Activated CD4-positive, alpha-beta T cell treated with anti-CD3 and anti-CD28 coated beads, Interleukin-2, amount 10 ng/mL, durations not matched to agents 24 days and 14 days (primary cell): ENCODE results near the gene SNX8. TPM values are rescaled to one million over a fixed set of nuclear protein-coding genes. Genes with fewer than 3 reads are reported as not detected.

Experiments used
- DNase-seq: peaks from one replicate; pipeline ENCODE4 v3.0.0; 2022
- H3K27ac Mint-ChIP-seq: one replicate; pipeline ENCODE4 v1.8.0; 2022; ENCODE audit warnings: mild to moderate bottlenecking, mixed read lengths
- H3K27me3 Mint-ChIP-seq: one replicate; pipeline ENCODE4 v1.8.0; 2022; ENCODE audit warnings: mixed read lengths
- H3K36me3 Mint-ChIP-seq: one replicate; pipeline ENCODE4 v1.8.0; 2022; ENCODE audit warnings: low read depth, mild to moderate bottlenecking, mixed read lengths
- H3K4me1 Mint-ChIP-seq: one replicate; pipeline ENCODE4 v1.8.0; 2021; ENCODE audit warnings: mixed read lengths
- H3K4me3 Mint-ChIP-seq: one replicate; pipeline ENCODE4 v1.8.0; 2022; ENCODE audit warnings: mild to moderate bottlenecking, moderate library complexity, mixed read lengths
- H3K9me3 Mint-ChIP-seq: one replicate; pipeline ENCODE4 v1.8.0; 2021; ENCODE audit warnings: mixed read lengths
- intact Hi-C: fragments of 100-400 bp; cut with micrococcal nuclease; formaldehyde crosslinking; loops from one replicate; pipeline ENCODE4 v1.15.1; 2023
- total RNA-seq: library from RNA; stranded (reverse); gene quantifications from 2 replicates; pipeline ENCODE4 v1.2.3, GENCODE V29; 2022

The SNX8 gene
- total RNA-seq, 1 donor from 2014 or later: 42.4 TPM

DNA sequence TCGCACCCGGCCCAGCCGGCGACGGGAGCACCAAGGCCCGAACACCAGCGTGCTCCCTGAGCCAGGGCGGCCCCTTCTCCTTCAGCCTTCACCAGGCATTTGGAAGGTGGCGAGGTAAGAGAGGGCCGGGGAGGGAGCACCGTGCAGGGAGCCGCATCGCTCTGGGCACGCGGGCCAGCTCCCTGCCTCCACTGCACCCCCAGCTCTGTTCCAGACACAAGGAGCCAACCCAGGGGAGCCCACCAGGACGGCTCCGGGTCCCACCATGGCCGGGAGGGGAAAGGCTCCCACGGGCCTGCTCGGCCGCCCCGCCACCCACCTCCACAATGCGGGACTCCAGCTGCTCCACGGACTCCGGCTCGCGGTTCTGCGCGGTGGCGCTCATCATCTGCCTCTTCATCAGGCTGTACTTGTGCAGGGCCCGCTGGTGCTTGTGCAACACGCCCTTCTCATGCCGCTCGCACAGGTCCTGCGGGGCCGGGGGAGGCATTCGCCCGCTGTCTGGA lies 57.1 kb downstream of the SNX8 start:
- Mint-ChIP-seq H3K4me1 (peaks cover 11% of the 10 kb centered on the region), H3K9me3 (no peaks in the 10 kb centered on the region), H3K27me3 (no peaks in the 10 kb centered on the region), H3K27ac (no peak overlapping the region), H3K4me3 (no peak overlapping the region), H3K36me3 (peaks cover 7% of the 10 kb centered on the region)
- DNase-seq: no peak
- intact Hi-C loops: no loop called here

GRCh38 chr7:2256306-2257045 lies 57.8 kb downstream of the SNX8 start:
- Mint-ChIP-seq H3K9me3 (no peaks in the 10 kb centered on the region), H3K4me3 (no peak overlapping the region), H3K27me3 (no peaks in the 10 kb centered on the region), H3K4me1 (peaks cover 5% of the 10 kb centered on the region), H3K27ac (no peak overlapping the region), H3K36me3 (peaks cover 6% of the 10 kb centered on the region)
- intact Hi-C loops: no loop called here
- no peak for DNase-seq

- Mint-ChIP-seq H3K27me3 (no peaks in the 10 kb centered on the region), H3K4me3 (no peak overlapping the region), H3K27ac (peak overlapping the region; percentile 34), H3K9me3 (no peaks in the 10 kb centered on the region), H3K4me1 (peaks cover 4% of the 10 kb centered on the region), H3K36me3 (peaks cover 11% of the 10 kb centered on the region)
- DNase-seq: no peak
- intact Hi-C loops: no loop called here
Measured at GRCh38 chr7:2255145-2256139, 58.8 kb downstream of the SNX8 start.

DNA sequence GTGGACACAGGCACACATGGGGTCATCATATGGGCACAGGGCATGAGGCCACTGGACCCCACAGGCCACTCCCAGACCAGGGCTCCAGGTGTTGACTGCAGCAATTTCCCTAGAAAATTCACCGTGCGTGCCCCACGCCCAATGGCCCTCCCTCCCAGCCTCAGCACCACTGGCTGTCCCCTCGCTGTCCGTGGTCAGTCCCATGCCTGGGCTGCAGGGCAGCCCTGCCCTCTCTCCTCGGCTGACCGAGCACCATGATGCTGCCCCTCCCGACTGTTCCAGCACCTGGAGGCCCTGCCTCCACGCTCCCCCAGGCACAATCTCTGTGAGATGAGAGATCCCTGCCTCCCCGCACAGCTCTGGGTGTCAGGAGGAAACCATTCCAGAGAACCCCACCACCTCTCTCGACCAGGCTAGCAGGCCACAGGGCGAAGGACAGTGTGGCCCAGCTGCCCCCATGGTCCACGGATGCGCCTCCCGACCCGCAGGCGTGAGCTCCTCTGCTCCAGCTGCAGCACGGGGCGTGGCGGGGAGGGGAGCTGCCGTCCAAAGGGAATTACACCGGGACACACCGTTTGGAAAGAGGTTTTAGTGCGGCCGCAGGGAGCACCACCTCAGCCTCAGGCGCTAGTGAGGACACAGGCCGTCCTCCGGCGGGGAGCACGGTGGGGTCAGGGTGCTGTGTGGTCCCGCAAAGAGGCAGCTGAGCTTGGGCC lies 59.7 kb downstream of the SNX8 start:
- Mint-ChIP-seq H3K9me3 (no peaks in the 10 kb centered on the region), H3K27ac (no peak overlapping the region), H3K4me1 (peaks cover 6% of the 10 kb centered on the region), H3K36me3 (peaks cover 11% of the 10 kb centered on the region), H3K27me3 (no peaks in the 10 kb centered on the region), H3K4me3 (no peak overlapping the region)
- no peak for DNase-seq
- intact Hi-C loops: no loop called here

GRCh38 chr7:2253525-2254244 lies 60.6 kb downstream of the SNX8 start:
- intact Hi-C loops: no loop called here

GRCh38 chr7:2253021-2253420 lies 61.2 kb downstream of the SNX8 start:
- no peak for DNase-seq
- peaks cover 19% of the 10 kb centered on the region for H3K4me1 Mint-ChIP-seq
- intact Hi-C loops: no loop called here
- no peak overlapping the region for H3K4me3 Mint-ChIP-seq
- H3K27me3 Mint-ChIP-seq: no peaks in the 10 kb centered on the region
- H3K9me3 Mint-ChIP-seq: no peaks in the 10 kb centered on the region
- peaks cover 17% of the 10 kb centered on the region for H3K36me3 Mint-ChIP-seq
- H3K27ac Mint-ChIP-seq: no peak overlapping the region

More at GRCh38 chr7:2253525-2254244, 60.6 kb downstream of the SNX8 start:
- H3K4me3 Mint-ChIP-seq: no peak overlapping the region
- peaks cover 15% of the 10 kb centered on the region for H3K4me1 Mint-ChIP-seq
- H3K27ac Mint-ChIP-seq: no peak overlapping the region
- peaks cover 15% of the 10 kb centered on the region for H3K36me3 Mint-ChIP-seq
- no peaks in the 10 kb centered on the region for H3K9me3 Mint-ChIP-seq
- H3K27me3 Mint-ChIP-seq: no peaks in the 10 kb centered on the region
- no peak for DNase-seq

DNA sequence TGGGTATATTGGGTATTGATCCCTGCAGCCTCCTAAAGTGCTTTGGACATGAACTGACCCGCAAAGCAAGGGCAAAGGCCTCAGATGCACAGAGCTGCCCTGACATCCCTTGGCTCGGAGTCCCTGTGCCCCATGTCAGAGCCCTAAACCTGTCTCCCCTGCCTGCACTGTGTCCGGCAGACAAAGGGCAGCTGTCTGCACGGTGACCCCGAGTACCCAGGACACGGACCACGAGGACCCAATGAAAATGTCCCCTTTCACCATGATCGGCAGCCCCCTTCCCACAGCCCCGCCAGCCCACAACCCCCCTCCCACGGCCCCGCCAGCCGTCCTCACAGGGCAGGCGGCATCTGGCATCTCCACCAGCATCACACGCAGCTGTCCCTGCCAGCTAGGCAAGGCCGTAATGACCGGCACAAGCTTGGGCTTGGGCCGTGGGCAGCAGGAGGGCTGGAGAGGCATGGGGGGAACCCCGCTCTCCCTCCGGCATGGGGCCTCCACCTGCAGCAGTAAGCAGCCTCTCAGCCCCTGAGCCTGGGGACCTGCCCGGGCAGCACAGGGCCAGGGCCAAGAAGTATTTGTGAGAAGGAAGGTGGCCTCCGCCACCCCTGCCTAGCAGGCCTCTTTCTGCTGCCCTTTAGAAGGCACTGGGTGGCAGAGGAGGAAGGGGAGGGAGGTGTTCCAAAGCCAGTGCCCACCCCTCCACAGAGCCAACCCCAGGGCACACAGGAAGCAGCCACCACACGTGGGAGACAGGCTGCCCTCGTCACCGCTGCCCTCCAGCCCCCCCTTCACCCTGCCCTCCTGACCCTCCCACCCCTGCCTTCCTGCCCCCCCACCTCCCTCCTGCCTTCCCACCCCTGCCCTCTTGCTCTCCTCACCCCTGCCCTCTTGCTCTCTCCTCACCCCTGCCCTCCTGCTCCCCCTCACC lies 62.1 kb downstream of the SNX8 start:
- H3K4me3 Mint-ChIP-seq: no peak overlapping the region
- intact Hi-C loops: no loop called here
- H3K27me3 Mint-ChIP-seq: no peaks in the 10 kb centered on the region
- H3K36me3 Mint-ChIP-seq: peaks cover 18% of the 10 kb centered on the region
- peaks cover 20% of the 10 kb centered on the region for H3K4me1 Mint-ChIP-seq
- H3K9me3 Mint-ChIP-seq: no peaks in the 10 kb centered on the region
- no peak overlapping the region for H3K27ac Mint-ChIP-seq
- no peak for DNase-seq

DNA sequence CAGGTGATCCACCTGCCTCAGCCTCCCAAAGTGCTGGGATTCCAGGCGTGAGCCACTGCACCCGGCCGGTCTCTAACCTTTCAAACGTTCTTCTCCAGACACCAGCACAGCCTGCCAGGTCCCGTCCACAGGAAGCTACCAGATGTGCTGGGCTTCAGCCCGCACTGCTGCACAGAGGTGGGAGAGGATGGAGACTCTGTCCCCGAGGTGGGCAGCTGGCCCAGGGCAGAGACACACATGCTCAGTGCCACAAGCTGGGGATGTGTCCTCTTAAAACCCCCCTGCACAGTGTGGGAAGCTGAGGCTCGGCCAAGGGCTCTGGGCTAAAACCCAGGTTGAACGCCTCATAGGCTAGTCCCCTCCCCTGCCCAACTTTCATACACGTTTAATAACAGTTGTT lies 62.9 kb downstream of the SNX8 start:
- Mint-ChIP-seq H3K4me1 (peaks cover 20% of the 10 kb centered on the region), H3K36me3 (peaks cover 18% of the 10 kb centered on the region), H3K4me3 (no peak overlapping the region), H3K27ac (no peak overlapping the region), H3K9me3 (no peaks in the 10 kb centered on the region), H3K27me3 (no peaks in the 10 kb centered on the region)
- intact Hi-C loops: no loop called here
- no peak for DNase-seq

GRCh38 chr7:2249744-2250323 lies 64.4 kb downstream of the SNX8 start:
- Mint-ChIP-seq H3K27me3 (no peaks in the 10 kb centered on the region), H3K9me3 (no peaks in the 10 kb centered on the region), H3K4me1 (peaks cover 20% of the 10 kb centered on the region), H3K27ac (no peak overlapping the region), H3K36me3 (peaks cover 19% of the 10 kb centered on the region), H3K4me3 (peak overlapping the region; percentile 75)
- intact Hi-C loops: no loop called here
- DNase-seq: no peak

GRCh38 chr7:2248984-2249694 lies 65.1 kb downstream of the SNX8 start:
- peak; percentile 82 for DNase-seq
- Mint-ChIP-seq H3K36me3 (peaks cover 15% of the 10 kb centered on the region), H3K4me3 (peak overlapping the region; percentile 75), H3K9me3 (no peaks in the 10 kb centered on the region), H3K27me3 (no peaks in the 10 kb centered on the region), H3K4me1 (peaks cover 21% of the 10 kb centered on the region), H3K27ac (peak overlapping the region; percentile 85)
- intact Hi-C loops: no loop called here

- DNase-seq: peak; percentile 77
- Mint-ChIP-seq H3K27ac (no peak overlapping the region), H3K27me3 (no peaks in the 10 kb centered on the region), H3K36me3 (peaks cover 15% of the 10 kb centered on the region), H3K4me3 (no peak overlapping the region), H3K4me1 (peaks cover 26% of the 10 kb centered on the region), H3K9me3 (no peaks in the 10 kb centered on the region)
- intact Hi-C loops: no loop called here
Measured at GRCh38 chr7:2247141-2247995, 66.9 kb downstream of the SNX8 start.
